ENCODE data around the gene TRIM71.

DNA sequence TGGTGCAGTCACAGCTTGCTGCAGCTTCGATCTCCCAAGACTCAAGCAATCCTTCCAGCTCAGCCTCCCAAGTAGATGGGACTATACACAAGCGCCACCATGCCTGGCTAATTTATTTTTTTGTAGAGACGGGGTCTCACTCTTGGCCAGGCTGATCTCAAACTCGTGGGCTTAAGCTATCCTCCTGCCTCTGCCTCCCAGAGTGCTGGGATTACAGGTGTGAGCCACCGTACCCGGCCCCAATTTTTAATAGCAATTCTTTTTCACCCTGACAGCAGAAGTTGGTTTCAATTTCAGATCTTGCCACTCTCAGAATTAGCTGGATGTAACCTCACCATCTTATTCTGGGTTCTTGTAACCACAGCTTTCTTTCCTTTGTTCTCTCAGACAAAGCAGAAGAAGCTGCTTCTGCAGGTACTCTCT, 64.8 kb downstream of the TRIM71 start:
- no peak for TF ChIP-seq POLR2A (IDR thresholded peaks at IDR 0.05)
- TF ChIP-seq, protein P1, sequence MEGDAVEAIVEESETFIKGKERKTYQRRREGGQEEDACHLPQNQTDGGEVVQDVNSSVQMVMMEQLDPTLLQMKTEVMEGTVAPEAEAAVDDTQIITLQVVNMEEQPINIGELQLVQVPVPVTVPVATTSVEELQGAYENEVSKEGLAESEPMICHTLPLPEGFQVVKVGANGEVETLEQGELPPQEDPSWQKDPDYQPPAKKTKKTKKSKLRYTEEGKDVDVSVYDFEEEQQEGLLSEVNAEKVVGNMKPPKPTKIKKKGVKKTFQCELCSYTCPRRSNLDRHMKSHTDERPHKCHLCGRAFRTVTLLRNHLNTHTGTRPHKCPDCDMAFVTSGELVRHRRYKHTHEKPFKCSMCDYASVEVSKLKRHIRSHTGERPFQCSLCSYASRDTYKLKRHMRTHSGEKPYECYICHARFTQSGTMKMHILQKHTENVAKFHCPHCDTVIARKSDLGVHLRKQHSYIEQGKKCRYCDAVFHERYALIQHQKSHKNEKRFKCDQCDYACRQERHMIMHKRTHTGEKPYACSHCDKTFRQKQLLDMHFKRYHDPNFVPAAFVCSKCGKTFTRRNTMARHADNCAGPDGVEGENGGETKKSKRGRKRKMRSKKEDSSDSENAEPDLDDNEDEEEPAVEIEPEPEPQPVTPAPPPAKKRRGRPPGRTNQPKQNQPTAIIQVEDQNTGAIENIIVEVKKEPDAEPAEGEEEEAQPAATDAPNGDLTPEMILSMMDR (IDR thresholded peaks at IDR 0.05) = no peak
